Measurements from ENCODE around the gene ACSL1. TPM values are rescaled to one million over a fixed set of nuclear protein-coding genes. Genes with fewer than 3 reads are reported as not detected.

ACSL1 gene
- total RNA-seq, 2 donors from 2014 or later, result 23.3 to 80.4 TPM

DNA sequence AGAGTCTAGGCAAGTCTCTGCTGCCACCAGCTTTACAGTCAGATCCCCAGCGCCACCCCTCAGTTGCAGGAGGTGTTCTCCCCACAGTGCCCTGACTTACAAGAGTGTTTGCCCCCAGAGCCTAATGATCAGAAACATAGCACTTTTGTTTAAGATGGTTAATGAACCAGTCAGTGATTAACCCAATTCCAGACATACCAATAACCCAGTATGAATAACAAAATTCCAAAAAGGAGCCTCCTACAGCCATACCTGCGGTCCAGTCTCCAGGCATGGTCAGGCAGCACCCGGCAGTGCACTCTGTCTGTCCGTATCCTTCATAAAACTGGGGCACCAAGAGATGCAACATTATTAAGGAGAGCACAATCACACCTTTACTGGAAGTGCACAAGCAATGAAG, 61.2 kb downstream of the ACSL1 start:
- intact Hi-C loops (cut with DNase I), result no loop called here
- H3K9me3 ChIP-seq, result no peaks in the 10 kb centered on the region
- no peaks in the 10 kb centered on the region for H3K27me3 ChIP-seq
- no peaks in the 10 kb centered on the region for H3K36me3 ChIP-seq
- H3K27ac ChIP-seq, result no peak overlapping the region
- no peak for DNase-seq
- H3K9ac ChIP-seq (ENCODE audit: low read depth in 2 of 2, low read length in 2 of 2), result no peak overlapping the region
- TF ChIP-seq, protein P1, sequence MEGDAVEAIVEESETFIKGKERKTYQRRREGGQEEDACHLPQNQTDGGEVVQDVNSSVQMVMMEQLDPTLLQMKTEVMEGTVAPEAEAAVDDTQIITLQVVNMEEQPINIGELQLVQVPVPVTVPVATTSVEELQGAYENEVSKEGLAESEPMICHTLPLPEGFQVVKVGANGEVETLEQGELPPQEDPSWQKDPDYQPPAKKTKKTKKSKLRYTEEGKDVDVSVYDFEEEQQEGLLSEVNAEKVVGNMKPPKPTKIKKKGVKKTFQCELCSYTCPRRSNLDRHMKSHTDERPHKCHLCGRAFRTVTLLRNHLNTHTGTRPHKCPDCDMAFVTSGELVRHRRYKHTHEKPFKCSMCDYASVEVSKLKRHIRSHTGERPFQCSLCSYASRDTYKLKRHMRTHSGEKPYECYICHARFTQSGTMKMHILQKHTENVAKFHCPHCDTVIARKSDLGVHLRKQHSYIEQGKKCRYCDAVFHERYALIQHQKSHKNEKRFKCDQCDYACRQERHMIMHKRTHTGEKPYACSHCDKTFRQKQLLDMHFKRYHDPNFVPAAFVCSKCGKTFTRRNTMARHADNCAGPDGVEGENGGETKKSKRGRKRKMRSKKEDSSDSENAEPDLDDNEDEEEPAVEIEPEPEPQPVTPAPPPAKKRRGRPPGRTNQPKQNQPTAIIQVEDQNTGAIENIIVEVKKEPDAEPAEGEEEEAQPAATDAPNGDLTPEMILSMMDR (IDR thresholded peaks at IDR 0.05), result no peak
- no peaks in the 10 kb centered on the region for H3K4me1 ChIP-seq
- no peak overlapping the region for H3K4me3 ChIP-seq

DNA sequence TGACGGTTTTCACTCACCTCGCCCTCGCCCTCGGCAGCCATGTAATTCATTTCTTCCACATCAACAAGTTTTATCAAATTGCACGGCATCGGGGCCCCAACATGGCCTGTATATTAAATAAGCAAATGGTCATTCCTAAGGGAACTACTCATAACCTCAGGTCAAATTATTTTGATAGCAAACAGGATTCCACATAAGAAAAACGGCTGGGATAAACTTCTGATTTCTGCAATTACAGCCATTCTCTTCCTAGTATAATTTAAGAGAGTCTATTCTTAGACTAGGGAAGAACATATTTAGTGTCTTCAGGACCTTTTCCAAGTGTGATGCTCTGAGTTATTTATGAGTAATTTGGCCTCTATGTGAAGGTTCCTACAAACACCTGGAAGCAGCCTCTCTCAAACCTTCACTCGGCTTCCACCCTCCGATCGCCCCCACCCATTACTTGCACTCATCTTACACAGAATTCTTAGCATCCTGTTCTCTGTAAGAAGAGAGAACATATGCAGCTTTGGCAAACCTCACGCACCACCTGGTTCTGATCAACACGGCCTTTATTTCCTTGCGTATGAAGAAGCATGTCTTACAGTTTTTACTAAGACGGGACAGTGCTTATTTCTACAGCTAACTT, 62.5 kb downstream of the ACSL1 start:
- no peaks in the 10 kb centered on the region for H3K4me1 ChIP-seq
- H3K27ac ChIP-seq, result no peak overlapping the region
- H3K9me3 ChIP-seq, result no peaks in the 10 kb centered on the region
- TF ChIP-seq, protein P1 (IDR thresholded peaks at IDR 0.05), result no peak
- intact Hi-C loops (cut with DNase I), result no loop called here
- H3K9ac ChIP-seq (ENCODE audit: low read depth in 2 of 2, low read length in 2 of 2), result no peak overlapping the region
- H3K36me3 ChIP-seq, result no peaks in the 10 kb centered on the region
- no peak for DNase-seq
- no peak overlapping the region for H3K4me3 ChIP-seq
- H3K27me3 ChIP-seq, result no peaks in the 10 kb centered on the region

DNA sequence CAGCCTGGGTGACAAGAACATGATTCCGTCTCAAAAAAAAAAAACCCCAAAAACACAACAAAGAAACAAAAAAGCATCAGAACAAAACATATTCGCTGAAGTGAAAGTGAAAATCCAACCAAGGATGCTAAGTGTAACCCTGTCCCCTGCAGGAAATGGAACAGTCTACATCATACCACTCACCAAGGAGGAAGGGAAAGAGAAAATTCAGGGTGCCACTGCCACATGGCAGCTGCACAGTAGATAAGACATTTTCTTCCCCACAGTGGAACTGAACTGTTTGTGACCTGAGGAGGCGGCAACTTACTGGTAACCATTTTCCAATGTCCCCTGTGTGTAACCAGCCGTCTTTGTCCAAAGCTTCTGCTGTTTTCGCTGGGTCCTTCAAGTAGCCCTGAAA, 63.7 kb downstream of the ACSL1 start:
- Histone ChIP-seq H3K36me3 (no peaks in the 10 kb centered on the region), H3K27ac (no peak overlapping the region)
- no peak for DNase-seq

DNA sequence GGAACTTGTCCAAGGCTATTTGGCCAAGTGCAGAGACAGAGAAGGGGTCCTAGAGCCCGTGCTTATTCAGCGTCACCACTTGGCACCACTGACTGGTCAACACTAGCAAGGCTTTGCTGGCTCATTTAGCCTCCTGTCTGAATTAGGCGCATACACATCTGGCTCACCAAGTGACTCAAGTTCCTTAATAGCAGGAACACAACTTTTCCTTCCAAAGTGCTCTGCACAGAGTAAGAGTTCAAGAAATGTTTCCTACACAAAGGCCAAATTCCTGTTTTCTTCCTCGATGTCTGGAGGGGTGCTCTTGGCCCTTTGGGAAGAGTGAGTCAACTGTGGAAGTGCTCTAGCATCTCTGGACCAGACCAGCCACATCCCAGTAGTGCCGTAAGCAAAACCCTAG, 65.1 kb downstream of the ACSL1 start:
- Histone ChIP-seq H3K9ac (ENCODE audit: low read depth in 2 of 2, low read length in 2 of 2) (no peak overlapping the region), H3K27ac (no peak overlapping the region), H3K9me3 (no peaks in the 10 kb centered on the region), H3K4me3 (no peak overlapping the region), H3K36me3 (no peaks in the 10 kb centered on the region), H3K4me1 (no peaks in the 10 kb centered on the region), H3K27me3 (no peaks in the 10 kb centered on the region)
- TF ChIP-seq, protein P1 (IDR thresholded peaks at IDR 0.05), result no peak
- no peak for DNase-seq
- intact Hi-C loops (cut with DNase I), result no loop called here

More for the DNA sequence above, 63.7 kb downstream of the ACSL1 start:
- H3K9ac ChIP-seq (ENCODE audit: low read depth in 2 of 2, low read length in 2 of 2), result no peak overlapping the region
- intact Hi-C loops (cut with DNase I), result no loop called here
- no peaks in the 10 kb centered on the region for H3K27me3 ChIP-seq
- no peaks in the 10 kb centered on the region for H3K4me1 ChIP-seq
- no peaks in the 10 kb centered on the region for H3K9me3 ChIP-seq
- TF ChIP-seq, protein P1 (IDR thresholded peaks at IDR 0.05), result no peak
- H3K4me3 ChIP-seq, result no peak overlapping the region

DNA sequence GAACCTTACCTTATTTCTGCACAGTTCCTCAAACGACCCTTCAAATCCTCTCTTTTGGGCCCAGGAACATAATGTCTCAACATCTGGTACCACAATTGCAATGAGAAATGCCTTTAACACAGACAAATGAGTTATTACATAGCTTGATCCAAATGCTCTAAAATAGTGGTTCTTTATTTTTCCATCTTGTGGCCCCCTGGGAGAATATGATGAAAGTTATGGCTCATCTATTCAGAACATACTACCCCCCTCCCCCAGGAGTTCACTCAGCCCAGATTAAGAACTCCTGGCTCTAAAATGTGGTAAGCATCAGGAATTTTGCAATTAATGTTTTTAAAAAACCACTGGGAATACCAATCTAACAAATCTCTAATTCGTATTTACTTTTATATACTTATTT, 68.0 kb downstream of the ACSL1 start:
- Histone ChIP-seq H3K36me3 (no peaks in the 10 kb centered on the region), H3K27ac (no peak overlapping the region)
- intact Hi-C loops (cut with DNase I), result no loop called here

More for the DNA sequence above, 68.0 kb downstream of the ACSL1 start:
- H3K9ac ChIP-seq (ENCODE audit: low read depth in 2 of 2, low read length in 2 of 2), result no peak overlapping the region
- no peaks in the 10 kb centered on the region for H3K27me3 ChIP-seq
- H3K4me1 ChIP-seq, result no peaks in the 10 kb centered on the region
- TF ChIP-seq, protein P1 (IDR thresholded peaks at IDR 0.05), result no peak
- no peak for DNase-seq
- H3K4me3 ChIP-seq, result no peak overlapping the region
- H3K9me3 ChIP-seq, result no peaks in the 10 kb centered on the region
